Smooth muscle cell (in vitro differentiated cells): ENCODE data around the gene SERGEF. TPM values are rescaled to one million over a fixed set of nuclear protein-coding genes. Genes with fewer than 3 reads are reported as not detected.
A peak's percentile ranks its signal among the peaks of the same experiment; 100 is the strongest.

Experiments
- DNase-seq: peaks from one replicate; lab custom pipeline; 2025; ENCODE audit not compliant: unreplicated experiment; lab: John Stamatoyannopoulos, UW
- H2AFZ ChIP-seq: fragments of 200-600 bp; sonication (generic); 2 replicates; pipeline ENCODE4 v1.6.0; 2016; ENCODE audit warnings: antibody characterized with exemption, low read depth, mild to moderate bottlenecking
- H3F3A ChIP-seq: fragments of 200-600 bp; sonication (generic); 2 replicates; pipeline ENCODE4 v1.6.0; 2017; ENCODE audit warnings: antibody characterized with exemption, low read depth
- H3K27ac ChIP-seq: fragments of 200-600 bp; sonication (generic); 2 replicates; pipeline ENCODE4 v1.5.1; 2016; ENCODE audit warnings: low read depth, mild to moderate bottlenecking
- H3K27me3 ChIP-seq: fragments of 200-600 bp; sonication (generic); 2 replicates; pipeline ENCODE4 v1.6.1; 2016; ENCODE audit warnings: low read depth, mild to moderate bottlenecking
- H3K36me3 ChIP-seq: fragments of 200-600 bp; sonication (generic); 2 replicates; pipeline ENCODE4 v1.5.1; 2016; ENCODE audit warnings: low read depth
- H3K4me1 ChIP-seq: fragments of 200-600 bp; sonication (generic); 2 replicates; pipeline ENCODE4 v1.5.1; 2016; ENCODE audit warnings: low read depth
- H3K4me2 ChIP-seq: fragments of 200-600 bp; sonication (generic); 2 replicates; pipeline ENCODE4 v1.6.0; 2016; ENCODE audit warnings: mild to moderate bottlenecking
- H3K4me3 ChIP-seq: fragments of 200-600 bp; sonication (generic); 2 replicates; pipeline ENCODE4 v1.5.1; 2016; ENCODE audit warnings: mild to moderate bottlenecking
- H3K79me2 ChIP-seq: fragments of 200-600 bp; sonication (generic); 2 replicates; pipeline ENCODE4 v1.6.0; 2016; ENCODE audit warnings: low read depth, mild to moderate bottlenecking
- H3K9ac ChIP-seq: fragments of 200-600 bp; sonication (generic); 2 replicates; pipeline ENCODE4 v1.6.0; 2016; ENCODE audit warnings: low read depth
- H3K9me3 ChIP-seq: fragments of 200-600 bp; sonication (generic); replicated peaks from 2 replicates; pipeline ENCODE4 v1.5.1; 2016; ENCODE audit warnings: low read depth
- H4K20me1 ChIP-seq: fragments of 200-600 bp; sonication (generic); 2 replicates; pipeline ENCODE4 v1.6.0; 2016; ENCODE audit warnings: low read depth
- WGBS: methylation state at CpG from one replicate; pipeline ENCODE4 v1.1.7; 2016; ENCODE audit warnings: low lambda C conversion rate; 5-methylcytosine and 5-hydroxymethylcytosine counted together
- polyA plus RNA-seq: library from polyadenylated mRNA; unstranded; fragments of >200 nt; fragmentation: Nextera tagmentation; extraction: Ambion mirVana; gene quantifications from 2 replicates; pipeline ENCODE4 v1.2.1, GENCODE V29; 2016
- total RNA-seq: library from RNA; depleted of rRNA; stranded (reverse); fragments of >200 nt; gene quantifications from 2 replicates; pipeline ENCODE4 v1.2.3, GENCODE V29; 2014
- TF ChIP-seq, protein P1 (sequence below): fragments of 200-600 bp; sonication (generic); IDR thresholded peaks from 2 replicates; pipeline ENCODE4 v1.5.1; 2017; ENCODE audit warnings: borderline replicate concordance, mild to moderate bottlenecking, antibody characterized with exemption; ENCODE audit not compliant: insufficient read depth, poor library complexity, severe bottlenecking

SERGEF gene
- total and polyA plus RNA-seq, 2 experiments from 2014 or later = 4.9 to 7.4 TPM

DNA sequence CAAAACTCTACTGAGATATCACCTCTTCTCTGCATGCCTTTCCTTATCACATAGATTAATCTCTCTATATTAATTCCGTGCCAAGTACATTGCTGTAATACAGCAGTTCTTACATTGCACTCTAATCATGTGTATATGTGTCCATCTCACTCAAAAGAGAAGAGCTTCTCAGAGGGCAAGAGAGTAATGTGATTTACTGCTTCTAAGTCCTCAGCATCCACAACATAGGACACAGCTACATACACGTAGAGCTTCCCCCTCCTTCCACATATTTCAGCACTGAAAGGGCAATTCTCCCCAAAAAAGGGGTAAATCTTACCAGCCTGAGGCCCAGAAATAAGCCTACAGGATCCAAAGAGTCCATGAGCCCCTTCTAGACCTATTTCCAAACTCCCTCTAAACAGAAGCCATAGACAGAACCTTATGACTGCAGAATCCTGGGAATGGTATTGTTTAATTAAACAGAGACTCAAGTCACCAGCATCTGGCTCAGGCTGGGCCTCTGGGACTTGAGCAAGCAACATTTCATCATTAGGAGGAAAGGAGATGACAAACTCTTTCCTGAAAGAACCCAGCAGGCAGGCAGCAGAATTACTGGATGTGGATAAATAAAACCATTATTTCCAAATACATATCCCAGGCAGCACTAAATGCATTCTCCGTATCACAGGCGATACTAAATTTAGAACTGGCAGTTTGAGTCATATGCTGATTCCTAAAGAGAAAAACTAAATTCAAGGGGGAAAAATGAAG, 191.0 kb downstream of the SERGEF start:
- H3K9ac ChIP-seq = no peak overlapping the region
- DNase-seq = no peak

DNA sequence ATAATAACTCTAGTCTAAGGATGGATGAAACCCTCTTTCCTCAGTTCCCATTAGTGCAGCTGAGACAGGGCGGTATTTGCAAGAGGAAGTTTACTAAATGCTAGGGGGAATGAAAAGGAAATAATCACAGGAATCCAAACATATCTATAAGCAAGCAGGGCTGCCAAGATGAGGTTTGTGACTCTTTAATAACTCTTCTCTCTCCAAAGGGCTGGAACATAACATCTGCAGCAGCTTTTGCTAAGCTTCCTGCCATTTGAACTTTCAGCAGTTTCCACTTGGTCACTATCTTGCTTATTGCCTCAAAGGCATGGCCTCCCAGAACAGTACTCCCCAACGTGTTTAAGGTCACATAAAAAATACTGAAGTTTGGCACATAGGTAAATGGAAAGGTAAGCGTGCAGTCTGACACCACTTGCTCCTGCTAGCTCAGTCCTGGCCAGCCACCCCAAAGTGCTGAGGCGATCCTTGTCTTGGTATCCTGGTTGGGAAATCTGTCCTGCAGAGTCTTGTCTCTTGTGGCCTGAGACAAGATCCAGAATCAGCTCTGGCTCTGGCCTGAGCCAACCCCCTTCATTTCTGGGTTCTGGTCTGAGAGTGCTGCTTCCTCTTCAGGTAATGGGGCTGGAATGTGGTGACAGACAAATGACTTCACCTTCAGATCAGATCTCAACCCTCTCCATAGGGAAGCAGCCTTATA, 196.5 kb downstream of the SERGEF start:
- H4K20me1 ChIP-seq = no peaks in the 10 kb centered on the region
- H3K9me3 ChIP-seq = no peaks in the 10 kb centered on the region
- TF ChIP-seq, protein P1, sequence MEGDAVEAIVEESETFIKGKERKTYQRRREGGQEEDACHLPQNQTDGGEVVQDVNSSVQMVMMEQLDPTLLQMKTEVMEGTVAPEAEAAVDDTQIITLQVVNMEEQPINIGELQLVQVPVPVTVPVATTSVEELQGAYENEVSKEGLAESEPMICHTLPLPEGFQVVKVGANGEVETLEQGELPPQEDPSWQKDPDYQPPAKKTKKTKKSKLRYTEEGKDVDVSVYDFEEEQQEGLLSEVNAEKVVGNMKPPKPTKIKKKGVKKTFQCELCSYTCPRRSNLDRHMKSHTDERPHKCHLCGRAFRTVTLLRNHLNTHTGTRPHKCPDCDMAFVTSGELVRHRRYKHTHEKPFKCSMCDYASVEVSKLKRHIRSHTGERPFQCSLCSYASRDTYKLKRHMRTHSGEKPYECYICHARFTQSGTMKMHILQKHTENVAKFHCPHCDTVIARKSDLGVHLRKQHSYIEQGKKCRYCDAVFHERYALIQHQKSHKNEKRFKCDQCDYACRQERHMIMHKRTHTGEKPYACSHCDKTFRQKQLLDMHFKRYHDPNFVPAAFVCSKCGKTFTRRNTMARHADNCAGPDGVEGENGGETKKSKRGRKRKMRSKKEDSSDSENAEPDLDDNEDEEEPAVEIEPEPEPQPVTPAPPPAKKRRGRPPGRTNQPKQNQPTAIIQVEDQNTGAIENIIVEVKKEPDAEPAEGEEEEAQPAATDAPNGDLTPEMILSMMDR = no peak
- H3K79me2 ChIP-seq = no peaks in the 10 kb centered on the region
- no peaks in the 10 kb centered on the region for H3F3A ChIP-seq
- no peak overlapping the region for H3K9ac ChIP-seq
- no peaks in the 10 kb centered on the region for H3K36me3 ChIP-seq
- H3K4me2 ChIP-seq = no peak overlapping the region
- WGBS = 70% methylated on average over 4 of the region's 4 CpGs
- no peaks in the 10 kb centered on the region for H3K27me3 ChIP-seq
- H3K4me1 ChIP-seq = no peaks in the 10 kb centered on the region
- H3K27ac ChIP-seq = no peak overlapping the region
- no peak for DNase-seq
- no peak overlapping the region for H2AFZ ChIP-seq
- no peak overlapping the region for H3K4me3 ChIP-seq

More for the DNA sequence above, 191.0 kb downstream of the SERGEF start:
- H4K20me1 ChIP-seq = no peaks in the 10 kb centered on the region
- no peaks in the 10 kb centered on the region for H3K27me3 ChIP-seq
- TF ChIP-seq, protein P1 = no peak
- no peaks in the 10 kb centered on the region for H3K4me1 ChIP-seq
- 65% methylated on average over 4 of the region's 4 CpGs for WGBS
- no peaks in the 10 kb centered on the region for H3K36me3 ChIP-seq
- no peaks in the 10 kb centered on the region for H3F3A ChIP-seq
- H3K79me2 ChIP-seq = no peaks in the 10 kb centered on the region
- no peaks in the 10 kb centered on the region for H3K9me3 ChIP-seq
- peak overlapping the region; percentile 12 for H3K27ac ChIP-seq
- H3K4me2 ChIP-seq = no peak overlapping the region
- no peak overlapping the region for H3K4me3 ChIP-seq
- H2AFZ ChIP-seq = no peak overlapping the region

DNA sequence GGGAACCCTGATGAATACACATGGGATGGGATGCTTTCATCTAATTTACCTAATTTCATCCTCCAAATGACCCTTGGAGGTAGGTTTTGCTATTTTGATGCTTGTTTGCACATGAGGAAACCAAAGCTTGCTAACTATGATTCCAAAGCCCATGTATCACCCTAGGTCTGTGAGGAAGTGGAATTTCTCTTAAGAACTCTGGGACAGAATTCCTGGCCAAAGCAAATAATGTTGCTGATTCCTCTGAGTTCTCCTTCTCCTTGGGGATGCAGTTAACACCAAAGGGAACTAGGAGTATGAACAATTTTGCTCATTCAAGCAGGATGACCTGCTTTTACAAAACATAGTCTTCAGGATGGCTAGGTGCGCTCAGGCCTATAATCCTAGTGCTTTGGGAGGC, 198.3 kb downstream of the SERGEF start:
- WGBS = 95% methylated on average over 1 of the region's 1 CpG
- no peaks in the 10 kb centered on the region for H3K4me1 ChIP-seq
- no peak overlapping the region for H3K4me3 ChIP-seq
- H3K9me3 ChIP-seq = no peaks in the 10 kb centered on the region
- H2AFZ ChIP-seq = no peak overlapping the region
- no peak overlapping the region for H3K27ac ChIP-seq
- DNase-seq = no peak
- no peak overlapping the region for H3K4me2 ChIP-seq
- H3F3A ChIP-seq = no peaks in the 10 kb centered on the region
- TF ChIP-seq, protein P1 = no peak
- no peak overlapping the region for H3K9ac ChIP-seq
- H3K27me3 ChIP-seq = no peaks in the 10 kb centered on the region
- no peaks in the 10 kb centered on the region for H3K36me3 ChIP-seq
- no peaks in the 10 kb centered on the region for H3K79me2 ChIP-seq
- H4K20me1 ChIP-seq = no peaks in the 10 kb centered on the region
